Glutamatergic neuron (in vitro differentiated cells): ENCODE data around the gene PTDSS2. TPM values are rescaled to one million over a fixed set of nuclear protein-coding genes. Genes with fewer than 3 reads are reported as not detected.

Source experiments
- DNase-seq: peaks from one replicate; pipeline ENCODE4 v3.0.0; 2022
- H3K27ac Mint-ChIP-seq: one replicate; pipeline ENCODE4 v1.8.0; 2020; ENCODE audit warnings: mild to moderate bottlenecking, mixed read lengths, inconsistent platforms; ENCODE audit not compliant: unreplicated experiment
- H3K27me3 Mint-ChIP-seq: one replicate; pipeline ENCODE4 v1.8.0; 2020; ENCODE audit warnings: mild to moderate bottlenecking, moderate library complexity, mixed read lengths, inconsistent platforms; ENCODE audit not compliant: unreplicated experiment
- H3K36me3 Mint-ChIP-seq: one replicate; pipeline ENCODE4 v1.8.0; 2020; ENCODE audit warnings: mild to moderate bottlenecking, mixed read lengths, inconsistent platforms; ENCODE audit not compliant: unreplicated experiment
- H3K4me1 Mint-ChIP-seq: one replicate; pipeline ENCODE4 v1.8.0; 2020; ENCODE audit warnings: mild to moderate bottlenecking, low read depth, mixed read lengths, inconsistent platforms; ENCODE audit not compliant: unreplicated experiment
- H3K4me3 Mint-ChIP-seq: one replicate; pipeline ENCODE4 v1.8.0; 2020; ENCODE audit warnings: mild to moderate bottlenecking, mixed read lengths, inconsistent platforms; ENCODE audit not compliant: unreplicated experiment
- H3K9me3 Mint-ChIP-seq: one replicate; pipeline ENCODE4 v1.8.0; 2020; ENCODE audit warnings: mild to moderate bottlenecking, moderate library complexity, mixed read lengths, inconsistent platforms; ENCODE audit not compliant: unreplicated experiment
- total RNA-seq: library from RNA; stranded (reverse); fragmentation: NEBNext Ultra II Directional; extraction: Animal tissue kit (Norgen Biotek cat#: 25700); gene quantifications from one replicate; pipeline ENCODE4 v1.2.1, GENCODE V29; 2021; ENCODE audit not compliant: unreplicated experiment
- TF ChIP-seq, protein P1 (sequence below): fragments of 200-600 bp; sonication (generic); IDR thresholded peaks from one replicate; pipeline ENCODE4 v1.5.0; 2021; ENCODE audit not compliant: partially characterized antibody, unreplicated experiment

Gene PTDSS2
- total RNA-seq, 1 donor from 2014 or later = 123 TPM

DNA sequence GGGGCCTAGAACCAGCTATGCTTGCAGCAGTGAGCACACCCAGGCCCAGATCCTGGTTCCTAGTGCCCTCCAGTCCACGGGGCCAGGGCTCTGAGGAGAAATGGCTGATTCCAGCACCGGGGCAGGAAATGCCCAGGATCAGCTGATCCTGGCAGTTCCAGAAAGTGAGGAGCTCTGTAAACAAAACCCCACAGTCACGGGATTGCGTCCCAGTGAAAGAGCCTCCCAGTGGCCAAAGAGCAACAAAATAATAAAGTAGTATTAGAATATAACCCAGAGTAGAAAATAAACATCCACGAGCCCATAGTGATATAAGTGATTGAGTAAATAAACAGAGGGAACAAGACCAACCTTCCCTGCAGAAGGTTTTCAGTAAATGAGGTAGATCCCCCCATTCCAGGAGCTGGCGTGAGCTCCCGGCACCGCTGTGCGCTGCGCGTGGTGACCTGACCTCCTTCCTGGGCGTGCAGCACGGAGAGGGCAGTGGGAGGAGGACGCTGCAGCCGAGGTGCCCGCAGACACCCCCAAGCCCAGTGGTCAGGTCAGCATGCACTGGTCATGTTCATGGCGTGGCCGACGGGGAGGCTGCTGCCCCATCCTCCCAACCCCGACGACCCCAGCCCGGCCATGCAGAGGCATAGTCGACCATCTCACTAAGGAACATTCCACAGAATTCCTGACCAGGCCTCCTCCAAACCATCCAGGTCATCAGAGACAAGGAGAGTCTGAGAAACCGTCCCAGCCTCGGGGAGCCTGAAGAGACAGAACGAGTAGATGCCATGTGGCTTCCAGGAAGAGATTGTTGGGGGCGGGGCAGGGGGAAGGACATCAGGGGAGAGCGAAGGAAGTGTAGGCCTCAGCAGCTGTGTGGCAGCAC lies 19.8 kb downstream of the PTDSS2 start:
- DNase-seq = no peak

DNA sequence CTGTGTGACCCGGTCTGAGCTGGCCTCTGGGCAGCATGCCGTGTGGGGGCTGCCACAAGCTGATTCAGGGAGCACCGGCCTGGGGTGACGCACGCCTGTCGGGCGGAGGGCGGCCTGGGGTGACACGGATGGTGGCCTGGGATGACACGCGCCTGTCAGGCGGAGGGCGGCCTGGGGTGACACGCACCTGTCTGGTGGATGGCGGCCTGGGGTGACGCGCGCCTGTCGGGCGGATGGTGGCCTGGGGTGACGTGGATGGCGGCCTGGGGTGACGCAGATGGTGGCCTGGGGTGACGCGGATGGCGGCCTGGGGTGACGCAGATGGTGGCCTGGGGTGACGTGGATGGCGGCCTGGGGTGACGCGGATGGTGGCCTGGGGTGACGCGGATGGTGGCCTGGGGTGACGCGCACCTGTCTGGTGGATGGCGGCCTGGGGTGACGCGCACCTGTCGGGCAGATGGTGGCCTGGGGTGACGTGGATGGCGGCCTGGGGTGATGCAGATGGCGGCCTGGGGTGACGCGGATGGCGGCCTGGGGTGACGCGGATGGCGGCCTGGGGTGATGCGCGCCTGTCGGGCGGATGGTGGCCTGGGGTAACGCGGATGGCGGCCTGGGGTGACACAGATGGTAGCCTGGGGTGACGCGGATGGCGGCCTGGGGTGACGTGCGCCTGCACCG lies 21.5 kb downstream of the PTDSS2 start:
- H3K36me3 Mint-ChIP-seq = no peaks in the 10 kb centered on the region
- peaks cover 4% of the 10 kb centered on the region for H3K9me3 Mint-ChIP-seq
- no peak for DNase-seq
- peaks cover 33% of the 10 kb centered on the region for H3K4me1 Mint-ChIP-seq
- peaks cover 14% of the 10 kb centered on the region for H3K27me3 Mint-ChIP-seq
- H3K4me3 Mint-ChIP-seq = no peak overlapping the region
- peak overlapping the region; percentile 72 for H3K27ac Mint-ChIP-seq
- TF ChIP-seq, protein P1, sequence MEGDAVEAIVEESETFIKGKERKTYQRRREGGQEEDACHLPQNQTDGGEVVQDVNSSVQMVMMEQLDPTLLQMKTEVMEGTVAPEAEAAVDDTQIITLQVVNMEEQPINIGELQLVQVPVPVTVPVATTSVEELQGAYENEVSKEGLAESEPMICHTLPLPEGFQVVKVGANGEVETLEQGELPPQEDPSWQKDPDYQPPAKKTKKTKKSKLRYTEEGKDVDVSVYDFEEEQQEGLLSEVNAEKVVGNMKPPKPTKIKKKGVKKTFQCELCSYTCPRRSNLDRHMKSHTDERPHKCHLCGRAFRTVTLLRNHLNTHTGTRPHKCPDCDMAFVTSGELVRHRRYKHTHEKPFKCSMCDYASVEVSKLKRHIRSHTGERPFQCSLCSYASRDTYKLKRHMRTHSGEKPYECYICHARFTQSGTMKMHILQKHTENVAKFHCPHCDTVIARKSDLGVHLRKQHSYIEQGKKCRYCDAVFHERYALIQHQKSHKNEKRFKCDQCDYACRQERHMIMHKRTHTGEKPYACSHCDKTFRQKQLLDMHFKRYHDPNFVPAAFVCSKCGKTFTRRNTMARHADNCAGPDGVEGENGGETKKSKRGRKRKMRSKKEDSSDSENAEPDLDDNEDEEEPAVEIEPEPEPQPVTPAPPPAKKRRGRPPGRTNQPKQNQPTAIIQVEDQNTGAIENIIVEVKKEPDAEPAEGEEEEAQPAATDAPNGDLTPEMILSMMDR = no peak

More for the DNA sequence above, 19.8 kb downstream of the PTDSS2 start:
- Mint-ChIP-seq H3K4me1 (peaks cover 29% of the 10 kb centered on the region), H3K27me3 (peaks cover 14% of the 10 kb centered on the region), H3K27ac (peak overlapping the region; percentile 77), H3K9me3 (peaks cover 5% of the 10 kb centered on the region), H3K4me3 (peak overlapping the region; percentile 64), H3K36me3 (no peaks in the 10 kb centered on the region)
- TF ChIP-seq, protein P1 = no peak

DNA sequence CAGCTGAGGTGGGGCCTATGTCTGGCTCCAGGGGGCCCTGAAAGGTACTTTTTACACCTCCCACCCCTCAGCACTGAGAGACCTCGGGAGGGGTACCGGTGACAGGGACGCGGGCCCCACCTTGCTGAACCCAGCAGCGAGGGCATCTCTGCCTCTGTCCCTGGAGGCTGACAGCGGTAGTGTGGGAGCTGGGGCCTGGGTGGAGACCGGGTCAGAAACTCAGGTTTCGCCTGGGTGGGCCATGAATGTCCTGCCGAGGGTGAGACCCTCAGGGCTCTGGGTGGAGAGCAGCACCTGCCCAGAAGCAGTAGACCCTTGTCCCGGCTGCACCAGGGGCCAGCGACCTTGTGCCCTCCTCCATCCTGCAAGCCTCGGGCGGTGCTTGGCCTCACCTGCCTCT lies 22.2 kb downstream of the PTDSS2 start:
- H3K4me3 Mint-ChIP-seq = no peak overlapping the region
- no peaks in the 10 kb centered on the region for H3K36me3 Mint-ChIP-seq
- H3K9me3 Mint-ChIP-seq = peaks cover 6% of the 10 kb centered on the region
- no peak for DNase-seq
- H3K27me3 Mint-ChIP-seq = peaks cover 14% of the 10 kb centered on the region
- TF ChIP-seq, protein P1 = peak; percentile 42
- H3K27ac Mint-ChIP-seq = peak overlapping the region; percentile 28
- H3K4me1 Mint-ChIP-seq = peaks cover 36% of the 10 kb centered on the region

DNA sequence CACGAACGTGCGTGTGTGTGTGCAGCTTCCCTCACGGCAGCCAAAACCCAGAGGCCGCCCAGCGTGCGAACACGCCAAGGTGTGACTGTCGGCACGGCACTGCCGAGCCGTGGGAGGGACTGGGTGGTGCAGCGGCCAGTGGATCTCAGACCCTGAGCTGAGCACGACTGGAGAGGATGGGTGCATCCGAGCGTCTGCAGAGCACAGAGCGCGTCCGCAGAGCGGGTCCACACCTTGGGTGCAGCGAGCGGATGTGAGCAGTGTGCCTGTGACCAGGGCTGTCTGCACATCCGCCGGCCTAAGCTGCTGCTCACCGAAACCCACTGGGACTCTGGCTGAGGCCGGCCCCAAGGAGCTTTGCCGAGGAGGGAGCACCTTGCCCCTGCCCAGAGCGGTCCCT lies 22.7 kb downstream of the PTDSS2 start:
- H3K4me1 Mint-ChIP-seq = peaks cover 35% of the 10 kb centered on the region
- peak overlapping the region; percentile 71 for H3K4me3 Mint-ChIP-seq
- H3K36me3 Mint-ChIP-seq = no peaks in the 10 kb centered on the region
- no peak for DNase-seq
- peak overlapping the region; percentile 95 for H3K27ac Mint-ChIP-seq
- H3K27me3 Mint-ChIP-seq = peaks cover 14% of the 10 kb centered on the region
- TF ChIP-seq, protein P1 = no peak
- H3K9me3 Mint-ChIP-seq = peaks cover 7% of the 10 kb centered on the region

DNA sequence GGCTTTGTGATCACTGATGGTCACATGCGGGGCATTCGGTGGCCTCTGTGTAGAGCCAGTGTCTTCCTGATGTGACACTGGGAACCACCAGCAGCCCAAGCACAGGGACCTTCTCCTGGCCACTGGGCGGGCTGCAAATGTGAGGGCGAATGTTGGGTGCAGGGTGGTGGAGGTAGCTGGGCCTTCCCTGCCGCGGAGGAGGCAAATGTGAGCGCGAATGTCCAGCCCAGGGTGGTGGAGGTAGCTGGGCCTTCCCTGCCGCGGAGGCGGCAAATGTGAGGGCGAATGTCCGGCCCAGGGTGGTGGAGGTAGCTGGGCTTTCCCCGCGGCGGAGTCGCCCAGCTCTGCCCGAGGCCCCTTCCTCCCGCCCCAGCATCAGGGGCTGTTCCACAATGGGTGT lies 23.3 kb downstream of the PTDSS2 start:
- Mint-ChIP-seq H3K27ac (peak overlapping the region; percentile 95), H3K36me3 (no peaks in the 10 kb centered on the region), H3K4me1 (peaks cover 30% of the 10 kb centered on the region)

More for the DNA sequence above, 23.3 kb downstream of the PTDSS2 start:
- Mint-ChIP-seq H3K27me3 (peaks cover 12% of the 10 kb centered on the region), H3K9me3 (peaks cover 9% of the 10 kb centered on the region), H3K4me3 (peak overlapping the region; percentile 71)
- DNase-seq = no peak
- TF ChIP-seq, protein P1 = no peak
